HEK293 (cell line): Measurements from ENCODE around the gene EML3.
A peak's percentile ranks its signal among the peaks of the same experiment; 100 is the strongest.

Source experiments
- CTCF ChIA-PET: fragments of 350-600 bp; formaldehyde crosslinking; extraction: SDS; loops from one replicate; lab custom pipeline; 2021; ENCODE audit warnings: antibody characterized with exemption; lab: Yijun Ruan, JAX
- POLR2A ChIA-PET: fragments of 300-600 bp; formaldehyde crosslinking; extraction: SDS; loops from one replicate; lab custom pipeline; 2020; ENCODE audit warnings: antibody characterized with exemption, inconsistent platforms; lab: Yijun Ruan, JAX
- H3K27ac ChIP-seq: fragments of 200-500 bp; sonication (Bioruptor generic); 2 replicates; pipeline ENCODE4 v1.5.1; 2014; ENCODE audit warnings: low read depth, low read length, control low read depth, inconsistent platforms; ENCODE audit errors: extremely low read depth
- H3K36me3 ChIP-seq, 2 experiments: fragments of 200-500 bp in 1 of 2; sonication (Bioruptor generic) in 1 of 2; 1 replicate in 1 of 2; 2 replicates in 1 of 2; pipeline ENCODE4 v1.5.1; 2014 to 2017; ENCODE audit warnings: inconsistent platforms in 2 of 2, low read length in 2 of 2; ENCODE audit not compliant: control insufficient read depth in 2 of 2, insufficient read depth in 1 of 2
- H3K4me1 ChIP-seq: fragments of 200-500 bp; sonication (Bioruptor generic); 2 replicates; pipeline ENCODE4 v1.5.1; 2014; ENCODE audit warnings: mild to moderate bottlenecking, low read length, inconsistent platforms; ENCODE audit not compliant: control insufficient read depth, insufficient read depth
- H3K4me3 ChIP-seq: 2 replicates; pipeline ENCODE4 v1.5.1; 2011; ENCODE audit warnings: low read depth, mild to moderate bottlenecking, control low read depth, low read length, moderate library complexity
- H3K9me3 ChIP-seq: fragments of 200-500 bp; sonication (Bioruptor generic); 2 replicates; pipeline ENCODE4 v1.5.1; 2014; ENCODE audit warnings: low read depth, low read length, inconsistent platforms; ENCODE audit not compliant: control insufficient read depth, insufficient read depth
- TF ChIP-seq, protein P1 (sequence below): fragments of 450-650 bp; formaldehyde crosslinking; IDR thresholded peaks from 2 replicates; pipeline ENCODE4 v1.5.1; 2016; ENCODE audit warnings: missing biosample characterization, missing genetic modification characterization
- TF ChIP-seq, protein P2 (sequence below): fragments of 450-650 bp; formaldehyde crosslinking; IDR thresholded peaks from 2 replicates; pipeline ENCODE4 v1.5.1; 2017; ENCODE audit warnings: missing biosample characterization, mild to moderate bottlenecking, missing genetic modification characterization, moderate library complexity

EML3 gene

GRCh38 chr11:62552485-62553079, 60.0 kb downstream of the EML3 start:
- TF ChIP-seq, protein P1, sequence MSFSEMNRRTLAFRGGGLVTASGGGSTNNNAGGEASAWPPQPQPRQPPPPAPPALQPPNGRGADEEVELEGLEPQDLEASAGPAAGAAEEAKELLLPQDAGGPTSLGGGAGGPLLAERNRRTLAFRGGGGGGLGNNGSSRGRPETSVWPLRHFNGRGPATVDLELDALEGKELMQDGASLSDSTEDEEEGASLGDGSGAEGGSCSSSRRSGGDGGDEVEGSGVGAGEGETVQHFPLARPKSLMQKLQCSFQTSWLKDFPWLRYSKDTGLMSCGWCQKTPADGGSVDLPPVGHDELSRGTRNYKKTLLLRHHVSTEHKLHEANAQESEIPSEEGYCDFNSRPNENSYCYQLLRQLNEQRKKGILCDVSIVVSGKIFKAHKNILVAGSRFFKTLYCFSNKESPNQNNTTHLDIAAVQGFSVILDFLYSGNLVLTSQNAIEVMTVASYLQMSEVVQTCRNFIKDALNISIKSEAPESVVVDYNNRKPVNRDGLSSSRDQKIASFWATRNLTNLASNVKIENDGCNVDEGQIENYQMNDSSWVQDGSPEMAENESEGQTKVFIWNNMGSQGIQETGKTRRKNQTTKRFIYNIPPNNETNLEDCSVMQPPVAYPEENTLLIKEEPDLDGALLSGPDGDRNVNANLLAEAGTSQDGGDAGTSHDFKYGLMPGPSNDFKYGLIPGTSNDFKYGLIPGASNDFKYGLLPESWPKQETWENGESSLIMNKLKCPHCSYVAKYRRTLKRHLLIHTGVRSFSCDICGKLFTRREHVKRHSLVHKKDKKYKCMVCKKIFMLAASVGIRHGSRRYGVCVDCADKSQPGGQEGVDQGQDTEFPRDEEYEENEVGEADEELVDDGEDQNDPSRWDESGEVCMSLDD (tag by site-specific recombination), result no peak
- TF ChIP-seq, protein P2, sequence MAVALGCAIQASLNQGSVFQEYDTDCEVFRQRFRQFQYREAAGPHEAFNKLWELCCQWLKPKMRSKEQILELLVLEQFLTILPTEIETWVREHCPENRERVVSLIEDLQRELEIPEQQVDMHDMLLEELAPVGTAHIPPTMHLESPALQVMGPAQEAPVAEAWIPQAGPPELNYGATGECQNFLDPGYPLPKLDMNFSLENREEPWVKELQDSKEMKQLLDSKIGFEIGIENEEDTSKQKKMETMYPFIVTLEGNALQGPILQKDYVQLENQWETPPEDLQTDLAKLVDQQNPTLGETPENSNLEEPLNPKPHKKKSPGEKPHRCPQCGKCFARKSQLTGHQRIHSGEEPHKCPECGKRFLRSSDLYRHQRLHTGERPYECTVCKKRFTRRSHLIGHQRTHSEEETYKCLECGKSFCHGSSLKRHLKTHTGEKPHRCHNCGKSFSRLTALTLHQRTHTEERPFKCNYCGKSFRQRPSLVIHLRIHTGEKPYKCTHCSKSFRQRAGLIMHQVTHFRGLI (tag by site-specific recombination), result peak; percentile 95
- Histone ChIP-seq H3K4me3 (no peak overlapping the region), H3K27ac (peak overlapping the region; percentile 5; the same call in 1 of the 2 replicates), H3K9me3 (no peaks in the 10 kb centered on the region), H3K36me3 (peaks cover 0 to 13% of the 10 kb centered on the region in 2 experiments; a peak in 2 of 3 replicates), H3K4me1 (peaks cover 6% of the 10 kb centered on the region; the same call in 1 of the 2 replicates)
- ChIA-PET POLR2A (interaction anchor here (0.5 to 5.7 kb wide), 12 partner anchors 6 to 339 kb away, joined by 3 to 53 read pairs (median 5); partner anchors contain the start of genes AHNAK, B3GAT3, C11orf98 and CSKMT), CTCF (interaction anchor here (0.6 to 4.0 kb wide), 8 partner anchors 8 to 171 kb away, joined by 3 to 30 read pairs (median 4); no protein-coding TSS in a partner anchor)
